ENCODE measurements around the gene TXNRD3. TPM values are rescaled to one million over a fixed set of nuclear protein-coding genes. Genes with fewer than 3 reads are reported as not detected.
"Not testable (repeated sequence)": the region's sequence is repeated elsewhere in the genome, so short reads cannot be mapped to it uniquely, and the experiment has no call there.

TXNRD3 gene
- polyA plus RNA-seq, 3 donors: 15.3 to 19.0 (median 17.1) TPM

DNA sequence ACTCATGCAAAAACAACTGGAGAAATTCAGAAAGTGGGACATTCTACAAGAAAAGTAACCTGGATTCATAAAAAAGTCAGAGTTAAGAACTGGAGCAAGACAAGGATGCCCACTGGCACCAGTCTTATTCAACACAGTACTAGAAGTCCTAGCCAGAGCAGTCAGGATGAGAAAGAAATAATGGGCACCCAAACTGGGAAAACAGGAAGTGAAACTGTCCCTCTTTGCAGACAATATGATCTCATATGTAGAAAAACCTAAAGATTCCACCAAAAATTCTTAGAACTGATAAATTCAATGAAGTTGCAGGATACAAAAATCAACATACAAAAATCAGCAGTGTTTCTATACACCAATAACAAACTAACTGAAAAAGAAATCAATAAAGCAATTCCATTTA lies 37.4 kb downstream of the TXNRD3 start:
- DNase-seq (ENCODE audit: extremely low read depth in 1 of 11, low read depth in 9 of 11, low spot score in 4 of 11): no peak

DNA sequence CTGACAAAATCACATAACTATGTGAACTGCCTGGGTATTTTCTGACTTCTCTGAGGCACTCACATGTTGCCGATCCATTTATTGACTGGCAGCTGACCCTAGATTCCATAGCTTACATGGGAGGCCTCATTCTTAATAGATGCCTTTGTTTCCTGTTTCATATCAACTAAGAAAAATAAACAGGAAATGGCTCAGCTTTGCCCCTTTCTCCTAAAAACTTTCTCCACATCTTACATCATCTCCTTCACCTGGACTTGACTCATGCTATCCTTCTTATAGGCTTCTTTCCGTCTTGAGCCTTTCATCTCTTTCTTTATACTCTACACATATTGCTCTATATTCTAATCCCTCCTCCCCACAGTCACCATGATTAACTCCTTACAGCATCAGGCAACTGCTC lies 38.0 kb downstream of the TXNRD3 start:
- DNase-seq (ENCODE audit: extremely low read depth in 1 of 11, low read depth in 9 of 11, low spot score in 4 of 11): no peak

DNA sequence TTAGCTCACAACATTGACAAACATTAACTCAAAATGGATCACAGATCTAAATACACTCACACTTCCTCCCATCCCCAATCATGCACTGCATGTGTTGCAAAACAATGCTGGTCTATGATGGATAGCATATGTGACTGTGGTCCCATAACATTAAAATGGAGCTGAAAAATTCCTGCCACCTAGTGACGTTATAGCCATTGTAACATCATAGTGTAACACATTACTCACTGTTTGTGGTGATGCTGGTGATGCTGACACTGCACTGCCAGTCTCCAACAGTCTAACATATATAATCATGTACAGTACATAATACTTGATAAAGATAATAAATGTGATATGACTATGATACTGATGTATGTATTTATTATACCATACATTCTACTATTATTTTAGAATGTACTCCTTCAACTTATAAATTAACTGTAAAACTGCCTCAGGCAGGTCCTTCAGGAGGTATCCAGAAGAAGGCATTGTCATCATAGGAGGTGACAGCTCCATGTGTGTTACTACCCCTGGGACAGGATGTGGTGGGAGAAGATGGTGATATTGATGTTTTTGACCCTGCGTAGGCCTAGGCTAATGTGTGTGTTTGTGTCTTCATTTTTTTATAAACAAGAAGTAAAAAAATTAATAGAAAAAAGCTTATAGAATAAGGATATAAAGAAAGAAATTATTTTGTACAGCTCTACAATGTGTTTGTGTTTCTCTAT lies 41.3 kb downstream of the TXNRD3 start:
- DNase-seq (ENCODE audit: extremely low read depth in 1 of 11, low read depth in 9 of 11, low spot score in 4 of 11): no peak

DNA sequence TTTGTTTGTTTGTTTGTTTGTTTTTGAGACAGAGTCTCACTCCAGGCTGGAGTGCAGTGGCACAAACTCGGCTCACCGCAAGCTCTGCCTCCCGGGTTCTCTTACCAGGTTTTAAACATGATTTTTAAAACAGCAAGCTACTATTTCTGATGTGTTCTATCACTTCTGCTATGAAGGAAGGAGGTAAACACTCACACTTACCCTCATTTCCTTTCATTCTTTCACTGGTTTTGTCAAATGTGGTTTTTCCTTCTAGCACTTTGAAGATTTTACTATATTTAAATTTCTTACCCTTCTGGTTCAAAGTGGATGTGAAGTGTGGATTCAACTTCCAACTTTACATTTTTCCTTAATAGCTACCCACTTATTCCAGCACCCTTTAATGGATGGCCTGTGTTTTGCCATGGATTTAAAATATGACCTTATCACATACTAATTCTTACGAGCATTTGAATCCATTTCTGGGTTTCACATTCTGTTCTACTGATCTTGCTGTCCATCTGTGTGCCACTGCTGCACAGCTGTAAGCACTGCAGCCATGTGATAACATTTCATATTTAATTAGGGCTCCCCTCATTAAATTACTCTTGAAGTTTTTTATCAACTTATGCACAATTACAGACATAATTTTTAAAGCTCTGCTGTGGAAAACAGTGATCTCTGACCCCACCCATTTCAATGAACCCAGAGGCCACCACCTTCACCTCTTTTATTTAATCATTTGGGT lies 42.3 kb downstream of the TXNRD3 start:
- no peak for DNase-seq (ENCODE audit: extremely low read depth in 1 of 11, low read depth in 9 of 11, low spot score in 4 of 11)

DNA sequence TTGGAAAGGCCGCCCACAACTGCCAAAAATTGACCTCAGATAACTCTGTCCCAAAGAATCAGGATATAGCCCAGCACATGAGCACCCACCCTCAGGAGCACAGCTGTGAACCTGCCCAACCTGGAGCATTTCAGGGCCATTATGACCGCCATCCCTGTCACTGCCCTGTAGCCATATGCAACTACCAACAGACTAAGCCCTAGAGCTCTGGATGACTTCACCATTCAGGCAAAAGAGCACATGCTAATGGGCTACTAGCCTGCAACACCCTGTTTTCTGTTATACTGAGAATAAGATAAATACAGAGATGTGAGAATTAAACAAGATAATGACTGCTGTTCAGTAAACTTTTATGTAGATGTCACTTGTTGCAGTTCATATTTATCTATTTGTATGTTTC lies 45.0 kb downstream of the TXNRD3 start:
- DNase-seq (ENCODE audit: extremely low read depth in 1 of 11, low read depth in 9 of 11, low spot score in 4 of 11): no peak

DNA sequence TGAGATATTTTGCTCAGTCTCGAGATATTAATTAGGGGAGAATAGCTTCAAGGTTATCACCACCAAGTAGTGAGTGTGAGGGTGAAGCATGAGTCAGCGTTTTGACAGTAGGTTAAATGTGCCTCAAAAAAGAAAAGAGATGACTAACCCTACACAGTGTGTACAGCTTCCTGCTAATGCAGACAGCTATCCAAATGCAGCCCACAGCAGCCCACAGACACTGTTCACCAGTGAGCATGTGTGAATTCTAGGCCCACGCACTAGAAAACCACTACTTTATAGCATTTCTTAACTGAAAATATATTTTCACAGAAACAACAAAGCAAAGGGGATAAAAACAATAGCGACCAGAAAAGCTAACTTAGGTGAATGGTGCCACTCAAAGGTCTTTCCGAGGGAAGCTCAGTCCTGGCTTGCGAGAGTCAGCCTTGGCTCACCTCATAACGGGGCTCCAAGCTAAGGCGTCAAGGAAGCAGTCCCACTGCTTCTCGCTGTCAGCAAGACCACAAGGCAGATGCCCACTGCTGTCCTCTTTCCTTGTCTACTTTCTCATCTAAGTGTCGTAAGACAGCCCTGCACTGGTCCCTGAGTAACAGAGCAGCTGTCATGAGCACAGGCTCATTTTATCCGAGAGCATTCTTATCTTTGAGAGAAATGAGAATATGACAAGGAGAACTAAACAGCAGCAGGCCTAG lies 47.6 kb downstream of the TXNRD3 start:
- no peak for DNase-seq (ENCODE audit: extremely low read depth in 1 of 11, low read depth in 9 of 11, low spot score in 4 of 11)

DNA sequence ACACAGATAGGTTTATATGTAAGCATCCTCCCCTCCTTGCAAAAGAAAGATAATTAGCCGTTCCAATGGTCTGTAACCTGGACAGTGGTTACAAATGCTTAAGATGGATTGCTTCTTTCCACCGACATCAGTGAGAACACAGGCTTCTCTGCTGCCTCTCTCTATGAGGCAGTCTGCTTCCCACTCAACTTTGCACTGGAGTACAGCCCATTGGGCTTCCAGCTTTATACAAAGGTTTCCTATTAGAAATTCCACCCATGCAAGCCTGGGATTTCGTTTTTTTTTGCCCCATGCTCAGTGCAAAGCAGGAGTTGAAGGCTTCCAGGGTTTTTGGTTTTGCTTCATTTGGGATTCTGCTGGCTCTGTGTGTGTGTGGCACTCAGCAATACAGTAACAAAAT lies 48.9 kb downstream of the TXNRD3 start:
- no peak for DNase-seq (ENCODE audit: extremely low read depth in 1 of 11, low read depth in 9 of 11, low spot score in 4 of 11)

DNA sequence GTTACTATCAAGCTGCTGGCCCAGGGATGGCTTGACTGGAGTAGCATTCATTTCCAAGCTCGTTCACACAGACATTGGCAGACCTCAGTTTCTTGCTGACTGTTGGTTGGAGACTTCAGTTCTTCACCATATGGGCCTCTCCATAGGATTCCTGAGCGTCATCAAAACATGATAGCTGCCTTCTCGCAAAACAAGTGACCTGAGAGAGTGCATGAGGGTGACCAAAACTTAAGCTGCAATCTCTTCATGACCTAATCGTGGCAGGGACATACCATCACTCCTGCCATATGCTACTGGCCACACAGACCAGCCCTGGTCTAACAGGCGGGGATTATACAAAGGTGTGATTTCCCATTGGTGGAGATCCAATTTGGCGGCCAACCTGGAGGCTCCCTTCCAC lies 50.2 kb downstream of the TXNRD3 start:
- no peak for DNase-seq (ENCODE audit: extremely low read depth in 1 of 11, low read depth in 9 of 11, low spot score in 4 of 11)

DNA sequence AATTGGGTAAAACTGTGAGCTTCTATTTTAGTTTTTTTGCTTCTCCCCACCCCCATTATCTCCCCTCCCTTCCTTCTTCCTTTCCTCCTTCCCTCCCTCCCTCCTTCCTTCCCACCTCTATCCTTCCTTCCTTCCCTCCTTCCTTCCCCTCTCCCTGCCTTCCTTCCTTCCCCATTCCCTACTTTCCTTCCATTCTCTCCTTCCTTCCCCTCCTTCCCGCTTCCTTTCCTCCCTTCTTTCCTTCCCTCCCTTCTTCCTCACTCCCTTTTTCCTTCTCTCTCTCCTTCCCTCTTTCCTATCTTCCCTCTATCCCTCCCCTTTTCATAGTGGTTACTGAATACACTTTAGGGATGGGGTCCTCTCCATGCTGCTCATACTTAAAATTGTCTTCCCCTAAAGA lies 55.8 kb downstream of the TXNRD3 start:
- DNase-seq (ENCODE audit: extremely low read depth in 1 of 11, low read depth in 9 of 11, low spot score in 4 of 11): no peak

DNA sequence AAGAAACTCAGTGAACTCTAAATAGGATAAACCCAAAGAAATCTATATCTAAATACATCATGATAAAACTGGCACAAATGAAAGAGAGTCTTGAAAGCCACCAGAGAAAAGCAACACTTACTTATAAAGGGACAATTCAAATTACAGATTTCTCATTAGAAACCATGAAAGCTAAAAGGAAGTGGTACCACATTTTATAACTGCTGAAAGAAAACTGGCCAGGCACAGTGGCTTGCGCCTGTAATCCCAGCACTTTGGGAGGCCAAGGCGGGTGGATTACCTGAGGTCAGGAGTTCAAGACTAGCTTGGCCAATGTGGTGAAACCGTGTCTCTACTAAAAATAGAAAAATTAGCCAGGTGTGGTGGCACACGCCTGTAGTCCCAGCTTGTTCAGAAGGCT lies 59.4 kb downstream of the TXNRD3 start:
- not testable (repeated sequence) for DNase-seq (ENCODE audit: extremely low read depth in 1 of 11, low read depth in 9 of 11, low spot score in 4 of 11)

DNA sequence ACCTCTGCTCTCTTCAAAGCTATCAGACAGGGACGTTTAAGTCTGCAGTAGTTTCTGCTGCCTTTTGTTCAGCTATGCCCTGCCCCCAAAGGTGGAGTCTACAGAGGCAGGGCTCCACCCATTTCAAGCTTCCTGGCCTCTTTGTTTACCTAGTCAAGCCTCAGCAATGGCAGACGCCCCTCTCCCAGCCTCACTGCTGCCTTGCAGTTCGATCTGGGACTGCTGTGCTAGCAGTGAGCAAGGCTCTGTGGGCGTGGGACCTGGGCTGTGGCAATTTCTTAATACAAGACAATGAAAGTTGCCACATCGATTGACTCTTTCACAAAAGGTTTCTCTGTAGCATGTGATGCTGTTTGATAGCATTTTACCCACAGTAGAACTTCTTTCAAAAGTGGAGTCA lies 63.4 kb downstream of the TXNRD3 start:
- DNase-seq (ENCODE audit: extremely low read depth in 1 of 11, low read depth in 9 of 11, low spot score in 4 of 11): not testable (repeated sequence)

DNA sequence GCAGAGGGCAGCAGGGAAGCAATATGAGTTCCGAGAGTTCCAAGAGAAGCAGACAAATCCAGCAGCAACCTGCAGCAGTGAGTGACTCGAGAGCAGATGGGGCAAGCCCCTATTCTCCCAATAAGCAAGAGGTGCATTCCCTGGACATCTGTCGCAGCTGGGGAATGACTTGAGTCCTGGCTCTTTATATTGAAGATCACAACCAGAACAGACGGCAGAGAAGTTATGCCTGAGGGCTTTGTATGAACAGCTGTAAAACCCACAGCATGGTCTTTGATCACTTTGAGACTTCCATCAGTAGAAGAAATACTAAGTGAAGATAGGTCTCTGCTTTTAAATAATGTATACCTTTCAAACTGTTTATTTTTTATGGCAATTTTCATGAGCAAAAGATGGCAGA lies 72.6 kb downstream of the TXNRD3 start:
- no peak for DNase-seq (ENCODE audit: extremely low read depth in 1 of 11, low read depth in 9 of 11, low spot score in 4 of 11)

DNA sequence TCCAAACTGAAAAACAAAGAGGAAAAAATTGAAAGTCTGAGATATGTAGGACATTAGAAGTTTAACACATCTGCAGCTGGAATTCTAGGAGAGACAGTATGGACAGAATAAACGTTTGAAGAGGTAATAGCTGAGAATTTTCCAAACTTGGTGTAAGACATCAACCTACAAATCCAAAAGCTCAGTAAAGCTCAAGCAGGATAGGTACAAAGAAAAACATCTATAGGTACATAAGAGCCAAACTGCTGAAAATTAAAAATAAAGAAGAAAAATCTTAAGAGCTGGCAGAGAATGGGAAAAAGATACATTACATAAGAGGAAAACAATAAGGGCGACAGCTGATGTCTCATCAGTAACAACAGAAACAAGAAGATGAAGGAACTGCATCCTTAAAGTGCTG lies 73.4 kb downstream of the TXNRD3 start:
- DNase-seq (ENCODE audit: extremely low read depth in 1 of 11, low read depth in 9 of 11, low spot score in 4 of 11): no peak

DNA sequence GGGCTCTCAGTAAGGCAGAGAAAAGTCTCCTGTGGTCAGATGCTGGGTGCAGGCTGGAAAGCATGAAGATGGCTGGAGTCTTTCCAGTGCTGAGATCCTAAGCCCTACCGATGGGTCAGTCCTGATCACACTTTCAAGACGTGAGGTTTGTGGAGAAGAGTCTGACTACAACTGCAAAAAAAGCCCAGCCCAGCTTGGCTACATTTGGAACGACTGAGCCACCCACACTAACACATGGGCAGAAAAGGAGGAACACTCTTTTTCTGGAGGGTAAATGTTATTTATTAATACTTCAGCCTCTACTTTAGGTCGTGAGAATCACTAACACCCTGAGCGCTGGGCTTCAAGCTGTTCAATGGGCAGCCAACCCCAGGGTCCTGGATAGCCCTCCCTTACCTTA lies 74.2 kb downstream of the TXNRD3 start:
- no peak for DNase-seq (ENCODE audit: extremely low read depth in 1 of 11, low read depth in 9 of 11, low spot score in 4 of 11)

DNA sequence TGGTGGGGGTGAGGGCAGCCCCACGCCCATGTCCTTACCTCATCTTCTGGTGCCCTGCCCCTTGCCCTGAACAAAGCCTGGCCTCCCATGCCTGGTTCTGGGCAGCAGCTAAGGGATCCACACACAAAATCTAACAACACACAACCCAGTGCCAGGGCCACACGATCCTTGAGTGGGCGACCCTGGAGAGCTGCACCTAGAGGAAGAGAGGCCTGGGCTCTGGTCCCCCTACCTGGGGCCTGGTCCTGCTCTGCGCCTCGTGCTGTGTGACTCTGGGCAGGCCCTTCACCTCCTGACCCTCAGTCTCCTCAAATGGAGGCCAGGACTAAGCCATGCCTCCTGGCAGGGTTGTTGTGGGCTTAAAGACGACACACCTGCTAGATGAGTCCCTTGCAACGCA lies 76.2 kb downstream of the TXNRD3 start:
- no peak for DNase-seq (ENCODE audit: extremely low read depth in 1 of 11, low read depth in 9 of 11, low spot score in 4 of 11)

DNA sequence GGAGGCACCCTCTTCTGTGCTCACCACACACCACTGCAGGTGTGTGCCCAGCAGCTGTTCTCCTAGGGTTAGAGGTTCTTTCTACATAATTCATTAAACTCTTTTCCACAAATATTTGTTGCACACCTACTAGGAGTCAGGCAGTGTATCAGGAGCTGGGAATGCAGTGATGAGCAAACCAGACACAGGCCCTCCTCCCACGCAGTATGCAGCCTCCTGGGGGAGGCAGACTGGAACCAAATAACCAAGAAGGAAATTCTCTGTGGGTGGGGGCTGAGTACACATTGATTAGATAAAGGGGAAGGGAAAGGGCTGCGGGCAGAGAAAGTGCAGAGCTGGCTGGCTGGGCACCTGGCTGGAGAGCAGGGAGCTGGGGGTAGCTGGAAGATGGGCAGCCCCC lies 77.7 kb downstream of the TXNRD3 start:
- no peak for DNase-seq (ENCODE audit: extremely low read depth in 1 of 11, low read depth in 9 of 11, low spot score in 4 of 11)

DNA sequence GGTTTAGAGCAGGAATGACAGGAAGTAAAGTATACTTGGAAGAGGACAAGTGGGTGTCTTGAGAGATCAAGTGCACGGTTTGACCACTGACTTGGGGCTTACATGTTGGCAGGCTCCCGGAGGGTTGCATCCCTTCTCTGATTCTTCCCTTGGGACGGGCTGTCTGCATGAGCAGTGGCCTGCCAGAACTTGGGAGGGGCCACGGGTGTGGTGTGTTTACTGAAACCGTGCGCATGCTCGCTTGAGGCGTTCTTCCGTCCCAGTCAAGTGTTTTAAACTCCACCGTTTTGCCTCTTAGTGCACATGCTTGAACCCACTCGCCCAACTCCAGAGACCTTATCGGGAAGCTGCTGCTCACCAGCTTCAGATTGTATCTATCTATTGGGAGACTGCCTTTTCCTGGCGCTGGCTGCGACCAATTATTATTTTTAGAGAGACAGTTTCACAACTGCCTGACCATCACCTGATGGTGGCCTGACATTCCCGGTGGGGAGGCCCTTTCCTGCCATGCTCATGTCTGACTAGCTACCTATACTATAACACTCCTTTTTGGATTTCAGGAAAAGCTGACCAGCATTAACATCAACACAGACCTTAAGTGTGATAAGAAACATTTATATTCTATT lies 81.3 kb downstream of the TXNRD3 start:
- no peak for DNase-seq (ENCODE audit: extremely low read depth in 1 of 11, low read depth in 9 of 11, low spot score in 4 of 11)

DNA sequence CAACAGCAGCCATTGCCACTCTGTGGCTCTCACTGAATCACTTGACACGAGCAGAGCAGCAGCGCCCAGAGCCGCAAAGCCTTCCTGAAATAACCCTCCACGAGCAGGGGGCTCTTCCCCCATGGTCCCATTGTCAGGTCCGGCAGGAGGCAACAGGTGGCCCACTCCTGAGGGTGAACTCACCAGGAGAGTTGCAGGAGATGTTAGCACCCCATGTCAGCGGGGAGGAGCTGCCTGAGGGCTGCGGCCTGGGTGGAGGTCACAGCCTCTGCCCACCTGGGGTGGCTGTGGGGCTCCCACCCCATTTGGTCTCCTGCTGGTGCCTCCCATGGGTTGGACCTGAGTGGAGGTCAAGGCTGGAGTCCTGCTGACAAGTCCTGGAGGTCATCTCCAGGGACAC lies 83.8 kb downstream of the TXNRD3 start:
- no peak for DNase-seq (ENCODE audit: extremely low read depth in 1 of 11, low read depth in 9 of 11, low spot score in 4 of 11)

DNA sequence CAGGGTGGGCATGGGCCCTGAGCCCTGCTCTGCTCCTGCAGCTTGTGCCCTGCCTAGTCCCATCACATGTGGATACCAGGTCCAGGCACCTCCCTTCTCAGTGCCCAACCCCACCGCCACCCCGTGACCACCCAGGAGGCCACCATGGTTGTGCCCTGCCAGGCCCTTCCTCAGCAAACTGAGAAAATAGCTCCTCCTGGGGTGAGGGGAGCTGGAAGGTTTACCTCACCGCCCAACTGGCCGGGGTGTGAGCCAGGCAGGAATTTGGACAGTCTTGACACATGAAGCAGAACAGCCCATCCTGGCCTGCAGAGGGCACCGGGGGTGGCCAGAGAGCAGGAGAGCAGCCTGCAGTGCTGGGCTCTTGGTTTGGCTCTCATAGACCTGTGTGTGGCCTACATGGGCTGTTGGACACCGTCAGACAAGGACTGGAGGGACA lies 84.8 kb downstream of the TXNRD3 start:
- DNase-seq (ENCODE audit: extremely low read depth in 1 of 11, low read depth in 9 of 11, low spot score in 4 of 11): no peak

Data from renal cortex interstitium (tissue), 11 donors.